HG03378 (cell line): ENCODE results near the gene WDR70.

Experiments used
- ATAC-seq: cut with Tn5 transposase; IDR thresholded peaks from one replicate; pipeline ENCODE4 v1.9.1; 2021; ENCODE audit warnings: mild to moderate bottlenecking, moderate library complexity; ENCODE audit not compliant: unreplicated experiment

Gene WDR70

GRCh38 chr5:37716405-37716804 is 337.3 kb downstream of the WDR70 start:
- no peak for ATAC-seq

GRCh38 chr5:37717276-37717612 is 338.1 kb downstream of the WDR70 start:
- no peak for ATAC-seq

- no peak for ATAC-seq
Observed at GRCh38 chr5:37717613-37718431, 338.7 kb downstream of the WDR70 start.

GRCh38 chr5:37720550-37720952 is 341.4 kb downstream of the WDR70 start:
- ATAC-seq: no peak

- ATAC-seq: peak; percentile 81
Observed at GRCh38 chr5:37721447-37721871, 342.3 kb downstream of the WDR70 start.

GRCh38 chr5:37722236-37723161 is 343.4 kb downstream of the WDR70 start:
- peak; percentile 83 for ATAC-seq

GRCh38 chr5:37723162-37723961 is 344.2 kb downstream of the WDR70 start:
- no peak for ATAC-seq

GRCh38 chr5:37724395-37725125 is 345.4 kb downstream of the WDR70 start:
- ATAC-seq: no peak

GRCh38 chr5:37725185-37725584 is 346.1 kb downstream of the WDR70 start:
- ATAC-seq: no peak

GRCh38 chr5:37727238-37727637 is 348.1 kb downstream of the WDR70 start:
- no peak for ATAC-seq

GRCh38 chr5:37730896-37731455 is 351.9 kb downstream of the WDR70 start:
- ATAC-seq: no peak

- ATAC-seq: no peak
Observed at GRCh38 chr5:37734114-37734513, 355.0 kb downstream of the WDR70 start.

GRCh38 chr5:37735649-37736347 is 356.7 kb downstream of the WDR70 start:
- no peak for ATAC-seq

GRCh38 chr5:37736397-37736796 is 357.3 kb downstream of the WDR70 start:
- ATAC-seq: no peak

- no peak for ATAC-seq
Observed at GRCh38 chr5:37737326-37738056, 358.4 kb downstream of the WDR70 start.

- peak; percentile 91 for ATAC-seq
Observed at GRCh38 chr5:37738057-37738691, 359.1 kb downstream of the WDR70 start.

- no peak for ATAC-seq
Observed at GRCh38 chr5:37738865-37739488, 359.9 kb downstream of the WDR70 start.

- ATAC-seq: no peak
Observed at GRCh38 chr5:37739817-37740261, 360.7 kb downstream of the WDR70 start.
